Cardiac muscle cell (in vitro differentiated cells and primary cell): ENCODE results near the gene PSMD11. TPM values are rescaled to one million over a fixed set of nuclear protein-coding genes. Genes with fewer than 3 reads are reported as not detected.
A peak's percentile ranks its signal among the peaks of the same experiment; 100 is the strongest.

ENCODE experiments used
- DNase-seq, 2 donors: peaks; one replicate each; pipeline versions ENCODE4 v3.0.0 to v3.0.0-alpha.2; 2010 to 2017; ENCODE audit warnings: low read depth in 1 of 2, low spot score in 1 of 2
- H3K27ac ChIP-seq: fragments of 200-600 bp; sonication (generic); 2 replicates; pipeline ENCODE4 v1.5.1; 2016
- H3K27me3 ChIP-seq: fragments of 200-600 bp; sonication (generic); 2 replicates; pipeline ENCODE4 v1.6.0; 2016; ENCODE audit warnings: control low read depth
- H3K36me3 ChIP-seq: fragments of 200-600 bp; sonication (generic); 2 replicates; pipeline ENCODE4 v1.5.1; 2016; ENCODE audit warnings: control low read depth
- H3K4me1 ChIP-seq: fragments of 200-600 bp; sonication (generic); 2 replicates; pipeline ENCODE4 v1.8.1; 2017; ENCODE audit warnings: low read depth, mild to moderate bottlenecking, mixed run types
- H3K4me3 ChIP-seq: fragments of 200-600 bp; sonication (generic); 2 replicates; pipeline ENCODE4 v1.5.1; 2016; ENCODE audit warnings: mild to moderate bottlenecking
- H3K9me3 ChIP-seq: fragments of 200-600 bp; sonication (generic); 2 replicates; pipeline ENCODE4 v1.5.1; 2017; ENCODE audit warnings: low read depth, mild to moderate bottlenecking, control low read depth
- CTCF ChIP-seq: IDR thresholded peaks from 2 replicates; pipeline ENCODE4 v1.5.1; 2012; ENCODE audit warnings: low read depth, mild to moderate bottlenecking, low read length
- polyA plus RNA-seq: library from polyadenylated mRNA; unstranded; fragments of >200 nt; fragmentation: Nextera tagmentation; extraction: Ambion mirVana; gene quantifications from 2 replicates; pipeline ENCODE4 v1.2.1, GENCODE V29; 2016
- total RNA-seq: library from RNA; depleted of rRNA; stranded (reverse); fragments of >200 nt; gene quantifications from 2 replicates; pipeline ENCODE4 v1.2.3, GENCODE V29; 2016

Gene PSMD11
- total and polyA plus RNA-seq, 2 experiments from 2014 or later: 28.7 to 143 TPM

- Histone ChIP-seq H3K36me3 (peaks cover 37% of the 10 kb centered on the region), H3K27me3 (no peaks in the 10 kb centered on the region), H3K4me3 (no peak overlapping the region), H3K9me3 (no peaks in the 10 kb centered on the region), H3K27ac (peak overlapping the region; percentile 12), H3K4me1 (no peaks in the 10 kb centered on the region)
- TF ChIP-seq CTCF: no peak
- no peak for DNase-seq
Observed at GRCh38 chr17:32458371-32458770, 14.1 kb downstream of the PSMD11 start.

DNA sequence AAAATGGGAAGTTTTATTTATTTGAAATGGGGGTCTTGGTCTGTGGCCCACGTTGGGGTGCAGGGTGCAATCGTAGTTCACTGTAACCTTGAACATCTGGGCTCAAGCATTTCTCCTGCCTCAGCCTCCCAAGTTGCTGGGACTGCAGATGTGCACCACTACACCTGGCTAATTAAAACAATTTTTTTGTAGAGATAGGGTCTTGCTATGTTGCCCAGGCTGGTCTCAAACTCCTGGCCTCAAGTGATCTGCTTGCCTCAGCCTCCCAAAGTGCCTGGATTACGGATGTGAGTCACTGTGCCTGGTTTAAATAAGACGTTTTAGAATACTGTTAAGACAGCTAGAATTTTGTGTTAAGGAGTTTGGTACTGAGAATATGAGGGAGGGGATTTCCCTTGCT is 15.7 kb downstream of the PSMD11 start:
- Histone ChIP-seq H3K9me3 (no peaks in the 10 kb centered on the region), H3K4me1 (no peaks in the 10 kb centered on the region), H3K36me3 (peaks cover 35% of the 10 kb centered on the region), H3K27ac (no peak overlapping the region), H3K4me3 (no peak overlapping the region), H3K27me3 (no peaks in the 10 kb centered on the region)
- DNase-seq: no peak
- TF ChIP-seq CTCF: no peak

- Histone ChIP-seq H3K4me3 (no peak overlapping the region), H3K27me3 (no peaks in the 10 kb centered on the region), H3K4me1 (no peaks in the 10 kb centered on the region), H3K36me3 (peaks cover 32% of the 10 kb centered on the region), H3K9me3 (no peaks in the 10 kb centered on the region), H3K27ac (no peak overlapping the region)
- no peak for TF ChIP-seq CTCF
- DNase-seq: no peak
Observed at GRCh38 chr17:32461498-32461852, 17.2 kb downstream of the PSMD11 start.

- Histone ChIP-seq H3K36me3 (peaks cover 32% of the 10 kb centered on the region), H3K4me3 (no peak overlapping the region), H3K4me1 (no peaks in the 10 kb centered on the region), H3K9me3 (no peaks in the 10 kb centered on the region), H3K27ac (no peak overlapping the region), H3K27me3 (no peaks in the 10 kb centered on the region)
- DNase-seq: peak; percentile 64 to 69
- TF ChIP-seq CTCF: peak; percentile 75
Observed at GRCh38 chr17:32461853-32462617, 17.7 kb downstream of the PSMD11 start.

GRCh38 chr17:32463304-32463703 is 19.0 kb downstream of the PSMD11 start:
- no peaks in the 10 kb centered on the region for H3K9me3 ChIP-seq
- no peak overlapping the region for H3K4me3 ChIP-seq
- peaks cover 38% of the 10 kb centered on the region for H3K36me3 ChIP-seq
- no peak for TF ChIP-seq CTCF
- H3K4me1 ChIP-seq: no peaks in the 10 kb centered on the region
- no peaks in the 10 kb centered on the region for H3K27me3 ChIP-seq
- DNase-seq: no peak
- no peak overlapping the region for H3K27ac ChIP-seq

DNA sequence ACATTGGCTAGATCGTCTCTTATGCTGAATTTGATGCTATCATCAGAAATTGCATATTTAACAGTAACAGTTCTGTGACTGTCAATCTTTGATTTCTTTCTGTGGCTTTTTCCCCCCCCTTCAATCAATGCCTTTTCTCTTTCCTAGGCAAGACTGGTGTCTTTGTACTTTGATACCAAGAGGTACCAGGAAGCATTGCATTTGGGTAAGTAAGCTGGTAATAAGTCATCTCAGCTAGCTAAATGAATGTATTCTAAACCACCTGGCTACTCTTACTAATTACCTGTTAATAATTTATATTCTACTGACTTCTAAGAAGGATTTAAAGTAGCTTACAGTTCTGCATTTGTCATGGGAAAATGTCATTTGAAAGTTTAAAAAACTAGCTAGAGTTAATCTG is 20.1 kb downstream of the PSMD11 start:
- Histone ChIP-seq H3K4me1 (no peaks in the 10 kb centered on the region), H3K27me3 (no peaks in the 10 kb centered on the region), H3K4me3 (no peak overlapping the region), H3K9me3 (no peaks in the 10 kb centered on the region), H3K36me3 (peaks cover 39% of the 10 kb centered on the region), H3K27ac (no peak overlapping the region)
- TF ChIP-seq CTCF: no peak
- DNase-seq: no peak
